Peyer's patch (tissue), 4 donors: ENCODE results near the gene PRDM15.
A peak's percentile ranks its signal among the peaks of the same experiment; 100 is the strongest.

ENCODE experiments used
- POLR2A ChIP-seq, 2 donors: fragments of 450-650 bp; IDR thresholded peaks; one replicate each; pipeline ENCODE4 v1.5.1; 2017; ENCODE audit warnings: antibody characterized with exemption in 2 of 2, mild to moderate bottlenecking in 2 of 2, moderate library complexity in 2 of 2
- TF ChIP-seq, protein P1 (sequence below), 6 experiments: fragments of 450-650 bp in 4 of 6; fragments of 200-600 bp in 2 of 6; sonication (generic) in 1 of 6; IDR thresholded peaks; one replicate each; pipeline ENCODE4 v1.5.1; 2017 to 2019; ENCODE audit warnings: antibody characterized with exemption in 6 of 6, mild to moderate bottlenecking in 3 of 6, moderate library complexity in 1 of 6

DNA sequence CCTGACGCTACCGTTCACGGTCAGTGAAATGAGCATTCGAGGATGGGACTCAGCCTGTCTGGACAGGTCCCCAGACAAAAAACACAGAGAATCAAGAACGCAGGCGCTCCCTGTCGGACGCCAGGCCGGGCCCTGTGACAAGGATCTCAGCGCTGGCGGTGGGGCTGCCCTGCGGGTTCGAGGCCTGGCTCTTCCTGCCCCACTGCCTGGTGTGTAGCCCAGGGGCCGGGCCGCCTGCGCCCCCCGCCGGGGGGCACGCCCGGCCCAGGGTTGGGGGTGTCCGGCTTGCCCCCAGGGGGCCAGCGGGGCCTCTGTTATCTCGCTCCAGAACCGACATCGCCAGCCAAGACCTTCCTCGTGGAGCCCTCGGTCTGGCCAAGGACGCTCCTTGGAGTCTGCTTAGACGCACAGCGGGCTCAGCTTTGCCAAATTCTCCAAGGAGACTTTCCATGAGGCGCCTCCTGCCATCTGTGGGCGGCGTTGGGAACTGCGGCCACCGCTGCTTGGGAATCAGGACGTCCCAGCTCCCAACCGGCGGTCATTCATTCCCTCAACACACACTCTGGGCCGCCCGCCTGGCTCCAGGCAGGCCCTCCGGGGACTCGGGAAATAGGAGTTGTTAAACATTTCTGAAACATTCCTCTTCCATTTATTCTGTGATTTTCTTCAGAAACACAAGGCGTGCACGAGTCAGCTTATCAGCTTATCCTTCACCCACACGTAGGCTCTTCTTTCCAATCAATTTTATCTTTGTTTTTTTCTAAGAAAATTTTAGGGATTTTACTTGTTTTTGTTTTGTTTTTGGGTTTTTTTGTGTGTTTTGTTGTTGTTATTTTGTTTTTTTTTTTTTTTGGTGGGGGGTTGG lies 101.0 kb downstream of the PRDM15 start:
- TF ChIP-seq, protein P1, sequence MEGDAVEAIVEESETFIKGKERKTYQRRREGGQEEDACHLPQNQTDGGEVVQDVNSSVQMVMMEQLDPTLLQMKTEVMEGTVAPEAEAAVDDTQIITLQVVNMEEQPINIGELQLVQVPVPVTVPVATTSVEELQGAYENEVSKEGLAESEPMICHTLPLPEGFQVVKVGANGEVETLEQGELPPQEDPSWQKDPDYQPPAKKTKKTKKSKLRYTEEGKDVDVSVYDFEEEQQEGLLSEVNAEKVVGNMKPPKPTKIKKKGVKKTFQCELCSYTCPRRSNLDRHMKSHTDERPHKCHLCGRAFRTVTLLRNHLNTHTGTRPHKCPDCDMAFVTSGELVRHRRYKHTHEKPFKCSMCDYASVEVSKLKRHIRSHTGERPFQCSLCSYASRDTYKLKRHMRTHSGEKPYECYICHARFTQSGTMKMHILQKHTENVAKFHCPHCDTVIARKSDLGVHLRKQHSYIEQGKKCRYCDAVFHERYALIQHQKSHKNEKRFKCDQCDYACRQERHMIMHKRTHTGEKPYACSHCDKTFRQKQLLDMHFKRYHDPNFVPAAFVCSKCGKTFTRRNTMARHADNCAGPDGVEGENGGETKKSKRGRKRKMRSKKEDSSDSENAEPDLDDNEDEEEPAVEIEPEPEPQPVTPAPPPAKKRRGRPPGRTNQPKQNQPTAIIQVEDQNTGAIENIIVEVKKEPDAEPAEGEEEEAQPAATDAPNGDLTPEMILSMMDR (IDR thresholded peaks at IDR 0.05): peak; percentile 11 to 92 (median 78)
- TF ChIP-seq POLR2A (IDR thresholded peaks at IDR 0.05): no peak
